KMS-11 (cell line): ENCODE data around the gene PYROXD2.

Experiments
- H2AFZ ChIP-seq: fragments of 200-600 bp; sonication (generic); 2 replicates; pipeline ENCODE4 v1.6.1; 2016; ENCODE audit warnings: antibody characterized with exemption, mixed run types, low read depth
- H3K27ac ChIP-seq: fragments of 200-600 bp; sonication (generic); 2 replicates; pipeline ENCODE4 v1.6.1; 2016; ENCODE audit warnings: mild to moderate bottlenecking, mixed run types
- H3K27me3 ChIP-seq: fragments of 200-600 bp; sonication (generic); 2 replicates; pipeline ENCODE4 v1.6.1; 2017; ENCODE audit warnings: mild to moderate bottlenecking, low read depth, mixed run types, moderate library complexity; ENCODE audit not compliant: insufficient read depth
- H3K36me3 ChIP-seq: fragments of 200-600 bp; sonication (generic); 2 replicates; pipeline ENCODE4 v1.6.1; 2017; ENCODE audit warnings: mild to moderate bottlenecking, mixed run types; ENCODE audit not compliant: insufficient read depth
- H3K4me1 ChIP-seq: fragments of 200-600 bp; sonication (generic); 2 replicates; pipeline ENCODE4 v1.6.1; 2016; ENCODE audit warnings: mild to moderate bottlenecking, low read depth, mixed run types; ENCODE audit not compliant: poor library complexity, severe bottlenecking
- H3K4me2 ChIP-seq: fragments of 200-600 bp; sonication (generic); 2 replicates; pipeline ENCODE4 v1.7.0; 2016; ENCODE audit warnings: mild to moderate bottlenecking, mixed run types
- H3K4me3 ChIP-seq: fragments of 200-600 bp; sonication (generic); IDR thresholded peaks from 2 replicates; pipeline ENCODE4 v1.6.1; 2017; ENCODE audit warnings: low read depth, low read length, mixed read lengths; ENCODE audit not compliant: insufficient read depth
- H3K79me2 ChIP-seq: fragments of 200-600 bp; sonication (generic); 2 replicates; pipeline ENCODE4 v1.6.1; 2016; ENCODE audit warnings: low read depth, mixed run types; ENCODE audit not compliant: insufficient read depth
- H3K9ac ChIP-seq: fragments of 200-600 bp; sonication (generic); 2 replicates; pipeline ENCODE4 v1.6.1; 2016; ENCODE audit warnings: mild to moderate bottlenecking, mixed run types
- H4K20me1 ChIP-seq: fragments of 200-600 bp; sonication (generic); 2 replicates; pipeline ENCODE4 v1.6.1; 2016; ENCODE audit warnings: mild to moderate bottlenecking, mixed run types; ENCODE audit not compliant: insufficient read depth
- CTCF ChIP-seq: fragments of 200-600 bp; sonication (generic); conservative IDR thresholded peaks from 2 replicates; pipeline ENCODE4 v1.6.1; 2017; ENCODE audit warnings: low read depth, mild to moderate bottlenecking, antibody characterized with exemption, low read length, moderate library complexity, mixed read lengths

Gene PYROXD2

DNA sequence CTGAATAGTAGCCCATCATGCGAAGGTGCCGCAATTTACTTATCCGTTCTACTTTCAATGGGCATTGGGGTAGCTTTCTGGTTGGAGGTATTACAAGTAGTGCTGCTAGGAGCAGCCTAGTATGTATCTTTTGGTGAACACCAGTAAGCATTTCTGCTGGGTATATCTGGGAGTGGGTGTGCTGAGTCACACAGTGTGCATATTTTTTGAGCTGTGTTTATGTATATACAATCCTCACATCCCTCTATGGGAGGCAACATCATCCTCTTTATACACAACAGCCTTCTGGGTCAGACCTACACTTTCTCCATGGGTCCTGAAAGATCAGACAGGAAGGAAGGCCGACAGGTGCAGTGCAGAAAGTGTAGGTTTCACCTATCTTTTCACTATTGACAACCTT lies 36.3 kb downstream of the PYROXD2 start:
- Histone ChIP-seq H3K27me3 (no peaks in the 10 kb centered on the region), H3K36me3 (no peaks in the 10 kb centered on the region), H3K4me1 (no peaks in the 10 kb centered on the region), H4K20me1 (no peaks in the 10 kb centered on the region), H3K79me2 (no peaks in the 10 kb centered on the region), H2AFZ (no peak overlapping the region), H3K4me2 (no peak overlapping the region), H3K9ac (no peak overlapping the region), H3K27ac (no peak overlapping the region), H3K4me3 (no peak overlapping the region)
- TF ChIP-seq CTCF: no peak

DNA sequence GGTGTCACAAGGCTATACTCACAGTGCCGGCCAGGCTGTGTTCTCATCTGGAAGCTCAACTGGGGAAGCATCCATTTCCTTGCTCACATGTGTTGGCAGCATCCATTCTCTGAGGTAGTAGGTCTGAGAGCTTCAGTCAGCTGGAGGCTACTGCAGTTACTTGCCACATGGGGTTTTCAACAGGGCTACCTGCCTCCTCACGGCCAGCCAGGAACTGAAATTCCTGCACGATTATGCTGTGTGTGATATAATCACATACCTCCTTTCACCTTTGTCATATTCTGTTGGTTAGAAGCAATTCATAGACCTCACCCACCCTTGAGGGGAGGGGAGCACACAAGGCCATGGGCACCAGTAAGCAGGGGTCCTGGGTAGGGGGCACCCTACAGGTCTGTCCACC lies 37.4 kb downstream of the PYROXD2 start:
- Histone ChIP-seq H3K27me3 (no peaks in the 10 kb centered on the region), H3K9ac (no peak overlapping the region), H3K4me1 (no peaks in the 10 kb centered on the region), H4K20me1 (no peaks in the 10 kb centered on the region), H2AFZ (no peak overlapping the region), H3K4me3 (no peak overlapping the region), H3K4me2 (no peak overlapping the region), H3K36me3 (no peaks in the 10 kb centered on the region), H3K27ac (no peak overlapping the region), H3K79me2 (no peaks in the 10 kb centered on the region)
- no peak for TF ChIP-seq CTCF

DNA sequence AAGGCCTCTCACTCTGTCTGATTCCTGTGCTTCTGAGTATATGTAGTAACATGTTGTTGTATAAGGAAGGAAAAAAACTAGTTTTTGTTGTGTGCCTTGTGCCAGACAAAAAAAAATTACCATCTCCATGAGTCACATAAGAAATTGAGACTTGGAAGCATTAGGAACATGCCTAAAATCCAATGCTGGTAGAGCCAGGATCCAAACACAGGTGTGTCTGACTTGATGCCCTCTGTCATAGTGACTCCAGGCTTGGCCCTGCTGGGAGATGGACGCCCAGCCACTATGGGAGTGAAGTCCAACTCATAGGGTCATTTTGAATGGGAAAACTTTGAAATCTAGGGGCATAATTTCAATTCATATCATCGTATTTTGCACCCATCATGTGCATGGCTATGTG lies 38.0 kb downstream of the PYROXD2 start:
- H3K4me3 ChIP-seq: no peak overlapping the region
- H3K4me2 ChIP-seq: no peak overlapping the region
- H4K20me1 ChIP-seq: no peaks in the 10 kb centered on the region

GRCh38 chr10:98376485-98376884 lies 38.5 kb downstream of the PYROXD2 start:
- Histone ChIP-seq H3K4me1 (no peaks in the 10 kb centered on the region), H3K27me3 (no peaks in the 10 kb centered on the region), H2AFZ (no peak overlapping the region), H3K36me3 (no peaks in the 10 kb centered on the region), H3K27ac (no peak overlapping the region), H4K20me1 (no peaks in the 10 kb centered on the region), H3K4me2 (no peak overlapping the region), H3K9ac (no peak overlapping the region), H3K79me2 (no peaks in the 10 kb centered on the region), H3K4me3 (no peak overlapping the region)
- no peak for TF ChIP-seq CTCF

More for the DNA sequence above, 38.0 kb downstream of the PYROXD2 start:
- no peak overlapping the region for H3K9ac ChIP-seq
- no peaks in the 10 kb centered on the region for H3K27me3 ChIP-seq
- no peak overlapping the region for H3K27ac ChIP-seq
- no peaks in the 10 kb centered on the region for H3K4me1 ChIP-seq
- no peak overlapping the region for H2AFZ ChIP-seq
- no peak for TF ChIP-seq CTCF
- H3K36me3 ChIP-seq: no peaks in the 10 kb centered on the region
- no peaks in the 10 kb centered on the region for H3K79me2 ChIP-seq
